Activated T-cell treated with anti-CD3 and anti-CD28 coated beads, Interleukin-2, amount 50 U/mL, for 24 hours (primary cell): ENCODE measurements around the gene SDF2L1.

ENCODE experiments used
- DNase-seq: peaks from one replicate; pipeline ENCODE4 v3.0.0-alpha.2; 2020
- H3K27ac Mint-ChIP-seq: 2 replicates; pipeline ENCODE4 v1.8.0; 2020; ENCODE audit warnings: mild to moderate bottlenecking, mixed read lengths
- H3K27me3 Mint-ChIP-seq: 2 replicates; pipeline ENCODE4 v1.8.0; 2020; ENCODE audit warnings: mixed read lengths
- H3K36me3 Mint-ChIP-seq: 2 replicates; pipeline ENCODE4 v1.8.0; 2020; ENCODE audit warnings: low read depth, mixed read lengths
- H3K4me1 Mint-ChIP-seq: 2 replicates; pipeline ENCODE4 v1.8.0; 2020; ENCODE audit warnings: low read depth, mixed read lengths
- H3K4me3 Mint-ChIP-seq: 2 replicates; pipeline ENCODE4 v1.8.0; 2020; ENCODE audit warnings: mild to moderate bottlenecking, moderate library complexity, mixed read lengths
- H3K9me3 Mint-ChIP-seq: 2 replicates; pipeline ENCODE4 v1.8.0; 2020; ENCODE audit warnings: mixed read lengths

The SDF2L1 gene

DNA sequence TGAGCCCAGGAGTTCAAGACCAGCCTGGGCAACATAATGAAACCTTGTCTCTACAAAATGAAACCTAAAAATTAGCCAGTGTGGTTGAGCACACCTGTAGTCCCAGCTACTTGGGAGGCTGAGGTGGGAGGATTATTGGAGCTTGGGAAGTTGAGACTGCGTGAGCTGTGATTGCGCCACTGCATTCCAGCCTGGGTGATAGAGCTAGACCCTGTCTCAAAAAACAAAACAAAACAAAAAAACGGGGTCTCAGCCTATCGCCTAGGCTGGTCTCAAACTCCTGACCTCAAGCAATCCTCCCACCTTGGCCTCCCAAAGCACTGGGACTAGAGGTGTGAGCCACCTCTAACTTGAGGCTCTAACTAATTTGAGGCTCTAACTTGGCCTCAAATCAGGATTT, 37.3 kb downstream of the SDF2L1 start:
- Mint-ChIP-seq H3K27ac (no peak overlapping the region), H3K36me3 (peaks cover 72% of the 10 kb centered on the region), H3K27me3 (no peaks in the 10 kb centered on the region), H3K9me3 (no peaks in the 10 kb centered on the region), H3K4me1 (peaks cover 8% of the 10 kb centered on the region), H3K4me3 (no peak overlapping the region)
- DNase-seq: no peak

DNA sequence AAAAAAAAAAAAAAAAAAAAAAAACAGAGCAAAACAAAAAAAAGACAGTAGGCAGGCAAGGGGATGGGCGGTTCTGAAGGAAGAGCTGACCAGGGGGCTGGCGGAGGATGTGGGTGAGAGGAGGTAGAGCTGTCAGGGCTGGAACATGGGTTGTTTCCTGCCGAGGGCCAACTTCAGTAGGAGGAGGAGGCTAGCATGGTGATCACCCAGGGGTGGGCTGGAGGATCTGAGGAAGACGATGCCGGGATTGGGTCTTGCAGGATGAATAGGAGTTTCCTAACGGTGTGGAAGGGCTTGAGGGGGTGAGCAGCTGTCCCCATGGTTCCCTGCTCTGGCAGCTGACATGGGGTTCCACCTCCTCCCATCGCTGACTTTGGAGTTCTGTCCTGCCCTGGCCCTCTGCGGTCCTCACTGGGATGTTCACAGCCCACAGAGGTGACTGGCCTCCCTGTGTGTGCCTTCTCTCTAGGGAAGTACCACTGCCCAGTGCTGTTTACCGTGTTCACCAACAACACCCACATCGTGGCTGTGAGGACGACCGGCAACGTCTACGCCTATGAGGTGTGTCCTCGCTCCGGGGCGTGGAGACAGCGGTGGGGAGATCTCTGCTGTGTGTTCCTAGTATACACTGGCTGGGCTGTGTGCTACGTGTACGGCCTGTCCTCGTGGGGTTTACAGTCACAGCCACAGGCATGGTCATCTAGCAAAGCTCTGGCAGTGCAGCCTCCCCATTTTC, 38.9 kb downstream of the SDF2L1 start:
- H3K4me1 Mint-ChIP-seq: peaks cover 8% of the 10 kb centered on the region
- H3K27ac Mint-ChIP-seq: peak overlapping the region; percentile 47
- peaks cover 71% of the 10 kb centered on the region for H3K36me3 Mint-ChIP-seq

DNA sequence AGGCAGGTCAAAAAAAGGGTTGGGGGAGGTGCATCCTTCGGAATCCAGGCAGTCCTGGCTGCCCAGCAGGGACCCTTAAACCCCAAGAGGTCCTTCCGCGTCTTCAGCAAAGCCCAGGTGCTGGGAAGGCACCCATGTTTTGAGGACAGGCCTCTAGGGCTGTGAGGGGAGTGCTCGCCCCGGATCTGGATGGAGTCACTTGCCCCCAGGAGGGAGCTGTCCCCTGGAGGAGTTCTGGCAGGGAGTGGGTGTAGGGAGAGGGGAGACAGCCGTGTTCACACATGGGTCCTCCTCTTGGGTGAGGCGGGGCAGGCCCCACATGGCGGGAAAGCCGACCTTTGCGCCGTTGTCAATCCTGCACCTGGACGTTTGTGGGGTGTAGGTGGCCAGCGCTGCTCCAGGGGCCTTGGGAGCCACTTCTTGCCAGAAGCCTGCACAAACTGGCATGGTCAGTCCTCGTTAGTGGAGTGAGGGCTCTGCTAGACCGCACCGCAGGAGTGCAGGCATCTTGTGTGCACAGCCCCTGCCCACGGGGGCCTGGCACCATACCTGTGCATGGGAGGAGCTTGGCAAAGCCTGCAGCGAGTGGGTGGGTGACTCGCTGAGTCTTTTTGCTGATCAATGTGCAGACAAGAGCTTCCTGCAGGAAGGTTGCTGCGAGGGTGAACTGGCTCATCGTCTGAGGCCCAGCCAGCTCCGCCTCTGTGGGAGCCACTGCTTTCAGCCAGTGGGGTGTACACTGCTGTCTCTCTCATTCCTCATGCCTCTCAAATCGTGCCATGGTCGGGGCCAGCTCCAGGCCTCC, 39.7 kb downstream of the SDF2L1 start:
- Mint-ChIP-seq H3K4me3 (no peak overlapping the region), H3K9me3 (no peaks in the 10 kb centered on the region), H3K36me3 (peaks cover 70% of the 10 kb centered on the region), H3K27ac (peak overlapping the region; percentile 47), H3K4me1 (peaks cover 8% of the 10 kb centered on the region), H3K27me3 (no peaks in the 10 kb centered on the region)
- DNase-seq: no peak

More for the DNA sequence above, 38.9 kb downstream of the SDF2L1 start:
- Mint-ChIP-seq H3K27me3 (no peaks in the 10 kb centered on the region), H3K9me3 (no peaks in the 10 kb centered on the region), H3K4me3 (no peak overlapping the region)
- no peak for DNase-seq

DNA sequence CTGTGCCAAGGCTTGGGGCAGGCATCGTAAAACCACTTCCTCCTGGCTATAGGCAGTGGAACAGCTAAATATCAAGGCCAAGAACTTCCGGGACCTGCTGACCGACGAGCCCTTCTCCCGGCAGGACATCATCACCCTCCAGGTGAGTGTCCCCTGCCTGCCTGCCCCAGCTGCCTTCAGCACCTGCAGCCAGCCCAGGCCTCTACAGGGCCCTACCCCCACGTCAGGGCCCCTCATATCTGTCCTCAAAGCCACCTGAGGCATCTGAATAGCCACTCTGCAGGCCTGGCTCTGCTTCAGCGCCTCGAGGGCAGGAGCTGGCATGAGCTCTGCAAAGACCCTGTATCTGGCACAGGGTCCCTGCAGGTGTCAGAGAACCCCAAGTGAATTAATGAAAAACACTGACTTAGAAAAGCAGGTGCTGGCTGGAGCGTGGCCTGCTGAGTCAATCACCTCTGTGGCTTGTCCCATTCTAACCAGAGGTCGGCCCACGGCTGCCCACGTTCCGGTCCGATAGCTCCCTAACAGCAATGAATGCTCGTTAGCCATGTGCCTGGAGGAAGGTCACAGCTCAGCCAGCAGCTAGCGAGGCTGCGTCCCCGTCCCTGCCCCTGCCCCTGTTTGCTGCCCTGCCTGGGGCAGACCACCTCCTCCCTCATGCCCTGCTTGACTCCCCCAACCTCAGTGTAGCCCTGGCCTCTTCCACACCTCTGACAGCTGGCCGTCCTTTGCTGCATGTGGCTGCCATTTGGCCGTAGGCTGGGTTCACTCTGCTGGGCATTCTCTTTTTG, 40.5 kb downstream of the SDF2L1 start:
- Mint-ChIP-seq H3K4me3 (no peak overlapping the region), H3K9me3 (no peaks in the 10 kb centered on the region), H3K27ac (peak overlapping the region; percentile 47), H3K36me3 (peaks cover 71% of the 10 kb centered on the region), H3K4me1 (peaks cover 8% of the 10 kb centered on the region), H3K27me3 (no peaks in the 10 kb centered on the region)
- no peak for DNase-seq

DNA sequence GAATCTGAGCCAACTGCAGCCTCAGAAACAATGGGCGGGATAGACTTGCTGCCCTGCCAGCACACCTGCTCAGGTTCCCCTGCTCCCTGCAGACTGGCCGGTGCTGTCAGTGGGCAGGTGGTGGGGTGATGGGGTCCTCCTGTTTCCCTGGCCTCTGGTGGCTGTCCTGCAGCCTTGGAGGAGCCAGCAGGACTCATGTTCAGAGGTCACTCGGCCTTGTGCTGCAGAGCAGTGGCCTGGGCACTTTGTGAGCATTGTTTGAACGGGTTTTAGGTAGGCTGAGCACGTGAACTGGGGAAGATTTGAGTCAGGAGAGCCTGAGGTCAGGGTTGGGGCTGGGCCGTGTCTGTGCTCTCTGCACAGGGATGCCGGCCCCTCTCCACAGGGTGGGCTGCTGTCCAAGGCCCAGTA, 41.3 kb downstream of the SDF2L1 start:
- no peaks in the 10 kb centered on the region for H3K9me3 Mint-ChIP-seq
- peaks cover 7% of the 10 kb centered on the region for H3K4me1 Mint-ChIP-seq
- no peak for DNase-seq
- no peaks in the 10 kb centered on the region for H3K27me3 Mint-ChIP-seq
- H3K27ac Mint-ChIP-seq: peak overlapping the region; percentile 3
- H3K36me3 Mint-ChIP-seq: peaks cover 71% of the 10 kb centered on the region
- no peak overlapping the region for H3K4me3 Mint-ChIP-seq

DNA sequence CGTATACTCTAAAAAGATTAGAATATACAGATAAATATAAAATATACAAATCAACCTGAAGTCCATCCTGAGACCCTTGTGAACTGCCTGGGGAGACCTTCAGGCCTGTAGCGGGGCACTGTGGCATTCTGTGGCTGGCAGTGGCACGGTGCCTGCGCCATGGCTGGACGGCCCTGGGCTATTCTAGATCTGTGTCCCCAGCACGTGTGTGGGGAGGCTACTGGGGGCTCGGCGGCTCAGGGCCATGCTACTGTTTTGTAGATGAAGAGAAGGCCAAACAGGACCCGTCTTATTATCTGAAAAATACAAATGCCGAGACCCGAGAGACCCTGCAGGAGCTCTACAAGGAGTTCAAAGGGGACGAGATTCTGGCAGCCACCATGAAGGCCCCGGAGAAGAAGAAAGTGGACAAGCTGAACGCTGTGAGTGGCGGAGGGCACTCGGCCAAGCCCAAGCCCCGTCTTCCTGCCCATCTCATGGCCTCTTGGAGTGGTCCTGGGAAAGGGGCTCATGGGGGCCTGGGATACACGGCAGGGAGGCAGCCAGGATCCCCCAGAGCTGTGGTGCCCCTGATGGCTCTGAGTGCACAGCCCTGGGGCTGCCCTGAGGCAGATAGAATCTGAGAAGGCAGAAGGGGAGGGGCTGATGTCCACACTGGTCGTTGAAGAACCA, 42.5 kb downstream of the SDF2L1 start:
- H3K27me3 Mint-ChIP-seq: no peaks in the 10 kb centered on the region
- H3K4me3 Mint-ChIP-seq: no peak overlapping the region
- no peaks in the 10 kb centered on the region for H3K9me3 Mint-ChIP-seq
- peak overlapping the region; percentile 44 for H3K27ac Mint-ChIP-seq
- peaks cover 17% of the 10 kb centered on the region for H3K4me1 Mint-ChIP-seq
- no peak for DNase-seq
- H3K36me3 Mint-ChIP-seq: peaks cover 80% of the 10 kb centered on the region

DNA sequence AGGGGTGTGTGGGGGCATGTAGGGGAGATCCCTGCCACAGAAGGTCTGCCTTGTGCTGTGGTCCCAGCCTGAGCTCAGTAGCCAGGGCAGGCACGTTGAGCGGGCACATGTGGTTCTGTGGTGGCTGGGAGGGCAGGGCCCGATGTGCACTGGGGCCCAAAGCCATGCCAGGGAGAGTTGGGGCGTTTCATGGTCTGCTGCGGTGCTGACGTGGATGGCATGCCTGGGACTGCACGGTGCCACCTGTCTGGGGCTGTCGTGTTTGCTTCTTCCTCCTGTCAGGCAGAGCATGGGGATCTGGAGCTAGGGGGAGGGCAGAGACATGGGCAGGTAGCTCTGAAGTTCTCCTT, 43.0 kb downstream of the SDF2L1 start:
- H3K27ac Mint-ChIP-seq: peak overlapping the region; percentile 44

DNA sequence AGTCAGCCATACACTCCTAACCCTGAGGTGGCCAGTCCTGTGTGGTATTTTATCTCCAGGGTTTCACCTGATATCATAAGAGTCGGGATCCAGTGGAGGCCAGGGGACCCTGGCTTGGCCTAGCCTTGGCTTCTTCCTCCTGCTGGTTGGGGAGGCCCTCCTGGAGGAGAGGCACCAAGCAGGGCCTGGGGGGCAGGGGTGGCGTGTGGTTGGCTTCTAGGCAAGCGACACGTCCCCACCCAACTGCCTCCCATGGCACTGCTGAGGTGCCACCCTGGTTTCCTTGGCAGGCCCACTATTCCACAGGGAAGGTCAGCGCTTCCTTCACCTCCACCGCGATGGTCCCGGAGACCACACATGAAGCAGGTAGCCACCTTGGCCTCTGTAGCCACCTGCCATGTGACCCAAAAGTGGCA, 44.1 kb downstream of the SDF2L1 start:
- peaks cover 87% of the 10 kb centered on the region for H3K36me3 Mint-ChIP-seq
- H3K4me1 Mint-ChIP-seq: peaks cover 31% of the 10 kb centered on the region
- H3K9me3 Mint-ChIP-seq: no peaks in the 10 kb centered on the region
- H3K4me3 Mint-ChIP-seq: no peak overlapping the region
- DNase-seq: no peak
- H3K27ac Mint-ChIP-seq: no peak overlapping the region
- no peaks in the 10 kb centered on the region for H3K27me3 Mint-ChIP-seq

More for the DNA sequence above, 43.0 kb downstream of the SDF2L1 start:
- Mint-ChIP-seq H3K9me3 (no peaks in the 10 kb centered on the region), H3K4me1 (peaks cover 22% of the 10 kb centered on the region), H3K36me3 (peaks cover 82% of the 10 kb centered on the region), H3K27me3 (no peaks in the 10 kb centered on the region), H3K4me3 (no peak overlapping the region)
- DNase-seq: no peak

DNA sequence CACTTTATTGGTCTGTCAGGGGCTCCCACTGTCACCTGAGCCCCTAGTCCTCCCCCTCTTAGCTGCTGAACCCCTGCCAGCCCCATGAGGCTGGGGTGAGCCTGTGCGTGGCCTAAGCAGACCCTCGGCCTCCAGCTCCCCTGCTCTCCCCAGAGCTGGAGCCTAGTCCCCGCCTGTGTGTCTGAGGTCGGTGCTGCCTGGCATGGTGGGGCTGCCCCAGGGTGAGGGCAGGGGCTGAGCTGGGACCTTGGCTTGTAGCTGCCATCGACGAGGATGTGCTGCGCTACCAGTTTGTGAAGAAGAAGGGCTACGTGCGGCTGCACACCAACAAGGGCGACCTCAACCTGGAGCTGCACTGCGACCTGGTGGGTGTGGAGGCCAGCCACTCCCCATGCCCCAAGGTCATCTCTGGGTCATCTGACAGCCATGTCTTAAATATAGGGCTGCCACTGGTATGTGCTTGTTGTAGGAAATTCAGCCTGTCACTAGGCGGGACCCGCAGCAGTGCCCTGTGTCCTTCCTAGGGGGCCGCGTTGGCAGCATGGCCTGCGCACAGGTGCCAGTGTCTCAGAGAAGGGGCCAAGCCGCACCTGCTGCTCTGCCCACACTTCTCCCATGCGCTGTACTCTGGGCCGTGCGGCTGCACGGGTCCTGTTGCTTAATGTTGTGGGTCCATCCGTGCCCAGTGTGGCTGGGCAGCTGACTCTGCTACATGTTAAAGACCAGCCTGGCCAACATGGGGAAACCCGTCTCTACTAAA, 44.7 kb downstream of the SDF2L1 start:
- no peak for DNase-seq
- Mint-ChIP-seq H3K36me3 (peaks cover 87% of the 10 kb centered on the region), H3K4me1 (peaks cover 31% of the 10 kb centered on the region), H3K9me3 (no peaks in the 10 kb centered on the region), H3K27me3 (no peaks in the 10 kb centered on the region), H3K4me3 (no peak overlapping the region), H3K27ac (no peak overlapping the region)

DNA sequence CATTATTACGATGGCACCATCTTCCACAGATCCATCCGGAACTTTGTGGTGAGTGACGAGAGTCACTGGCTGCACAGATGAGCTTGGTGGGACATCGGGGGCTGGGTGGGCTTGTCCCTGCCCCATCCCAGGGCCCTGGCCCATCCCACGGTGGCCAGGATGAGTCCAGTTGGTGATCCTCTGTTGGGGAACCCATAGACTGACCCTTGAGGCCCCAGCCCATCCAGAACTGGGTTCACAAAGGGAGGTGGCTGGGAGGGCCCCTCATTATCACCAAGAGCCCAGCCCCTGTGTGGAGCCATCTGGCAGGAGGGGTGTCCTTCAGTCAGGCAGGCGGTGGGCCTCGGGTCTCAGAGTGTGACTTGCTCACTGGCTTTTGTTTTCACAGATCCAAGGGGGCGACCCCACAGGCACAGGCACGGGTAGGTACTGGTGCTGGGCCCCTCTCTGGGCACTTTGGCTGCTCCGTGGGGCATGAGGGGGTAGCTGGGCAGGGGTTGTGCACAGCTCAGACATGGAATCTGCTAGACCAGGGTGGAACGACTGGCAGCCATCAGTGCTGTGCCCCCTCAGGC, 45.7 kb downstream of the SDF2L1 start:
- DNase-seq: no peak
- Mint-ChIP-seq H3K4me3 (no peak overlapping the region), H3K27me3 (no peaks in the 10 kb centered on the region), H3K9me3 (no peaks in the 10 kb centered on the region), H3K4me1 (peaks cover 26% of the 10 kb centered on the region), H3K36me3 (peaks cover 84% of the 10 kb centered on the region), H3K27ac (no peak overlapping the region)

DNA sequence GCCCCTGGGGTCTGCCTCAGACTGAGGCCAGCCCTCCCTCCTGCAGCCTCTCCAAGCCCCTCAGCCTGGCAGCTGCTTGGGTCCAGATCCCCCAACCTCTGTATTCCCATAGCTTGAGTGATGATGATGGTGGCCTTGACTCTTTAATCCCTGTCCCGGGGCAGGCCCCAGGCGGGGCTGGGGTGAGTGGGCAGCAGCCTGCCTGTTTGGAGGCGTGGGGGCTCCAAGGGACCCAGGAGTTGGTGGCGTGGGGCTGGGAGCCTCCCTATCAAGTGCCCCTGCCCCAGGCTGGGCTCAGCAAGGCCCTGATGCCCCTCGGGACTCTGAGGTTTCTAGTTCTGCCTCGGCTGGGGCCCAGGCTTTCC, 46.2 kb downstream of the SDF2L1 start:
- H3K27ac Mint-ChIP-seq: no peak overlapping the region
- H3K9me3 Mint-ChIP-seq: no peaks in the 10 kb centered on the region
- H3K27me3 Mint-ChIP-seq: no peaks in the 10 kb centered on the region
- H3K4me3 Mint-ChIP-seq: no peak overlapping the region
- peaks cover 83% of the 10 kb centered on the region for H3K36me3 Mint-ChIP-seq
- peaks cover 26% of the 10 kb centered on the region for H3K4me1 Mint-ChIP-seq
- DNase-seq: no peak

DNA sequence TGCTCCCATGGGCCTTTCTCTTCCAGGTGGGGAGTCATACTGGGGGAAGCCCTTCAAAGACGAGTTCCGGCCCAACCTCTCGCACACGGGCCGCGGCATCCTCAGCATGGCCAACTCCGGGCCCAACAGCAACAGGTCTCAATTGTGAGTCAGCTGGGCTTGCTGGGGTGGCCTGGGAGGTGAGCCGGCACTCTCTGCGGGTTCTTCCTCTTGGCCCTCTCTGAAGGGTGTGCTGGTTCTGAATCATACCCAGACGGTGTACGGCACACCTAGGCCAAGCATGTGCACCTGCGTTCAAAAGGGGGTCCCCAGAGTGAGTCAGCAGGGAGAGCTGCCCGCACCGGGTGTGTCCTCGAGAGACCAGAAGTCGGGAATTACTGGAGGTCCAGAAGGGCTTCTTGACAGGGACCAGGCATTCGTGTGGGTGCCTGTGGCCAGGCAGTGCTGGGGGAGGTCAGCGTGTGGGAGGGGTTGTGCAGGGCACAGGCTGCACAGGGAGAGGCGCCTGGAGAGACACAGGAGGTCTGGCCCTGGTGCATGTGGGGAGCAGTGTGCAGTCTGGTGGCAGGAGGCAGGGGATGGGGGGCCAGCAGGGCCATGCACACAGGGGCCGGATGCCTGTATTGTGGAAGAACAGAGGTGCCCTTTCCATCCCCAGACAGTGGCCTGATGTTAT, 46.7 kb downstream of the SDF2L1 start:
- Mint-ChIP-seq H3K4me1 (peaks cover 26% of the 10 kb centered on the region), H3K4me3 (no peak overlapping the region), H3K9me3 (no peaks in the 10 kb centered on the region), H3K27ac (peak overlapping the region; percentile 86), H3K27me3 (no peaks in the 10 kb centered on the region), H3K36me3 (peaks cover 82% of the 10 kb centered on the region)
- DNase-seq: no peak

DNA sequence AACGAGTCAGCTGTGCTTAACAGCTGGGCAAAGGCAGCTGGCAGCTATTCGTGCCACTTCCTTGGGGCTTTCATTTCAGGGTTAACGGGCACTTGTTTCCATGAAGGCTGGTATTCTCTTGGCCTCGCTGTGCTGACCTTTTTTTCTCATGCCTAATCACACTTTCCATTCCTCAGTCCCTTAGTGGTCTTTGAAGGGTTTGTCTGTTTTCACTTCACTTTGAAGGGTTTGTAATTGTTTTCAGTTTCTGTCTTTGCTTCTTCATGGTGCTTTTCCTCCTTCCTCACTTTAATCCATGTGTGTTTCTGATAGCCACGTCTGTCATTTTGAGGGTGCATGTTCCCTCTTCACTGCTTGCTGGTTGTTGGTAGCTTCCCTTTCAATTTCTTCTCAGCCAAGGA, 48.3 kb downstream of the SDF2L1 start:
- no peaks in the 10 kb centered on the region for H3K9me3 Mint-ChIP-seq
- H3K27me3 Mint-ChIP-seq: no peaks in the 10 kb centered on the region
- H3K4me3 Mint-ChIP-seq: no peak overlapping the region
- no peak for DNase-seq
- H3K27ac Mint-ChIP-seq: peak overlapping the region; percentile 94
- H3K36me3 Mint-ChIP-seq: peaks cover 86% of the 10 kb centered on the region
- H3K4me1 Mint-ChIP-seq: peaks cover 26% of the 10 kb centered on the region
